Type B pancreatic cell (in vitro differentiated cells): ENCODE results near the gene MELK. TPM values are rescaled to one million over a fixed set of nuclear protein-coding genes. Genes with fewer than 3 reads are reported as not detected.
A peak's percentile ranks its signal among the peaks of the same experiment; 100 is the strongest.
"Not testable (repeated sequence)": the region's sequence is repeated elsewhere in the genome, so short reads cannot be mapped to it uniquely, and the experiment has no call there.

Source experiments
- DNase-seq: peaks from one replicate; pipeline ENCODE4 v3.0.0; 2021; ENCODE audit warnings: mixed read lengths; ENCODE audit not compliant: unreplicated experiment; ENCODE audit errors: extremely low spot score
- H3K27ac Mint-ChIP-seq: 2 replicates; pipeline ENCODE4 v1.8.0; 2021; ENCODE audit warnings: mild to moderate bottlenecking, mixed read lengths
- H3K27me3 Mint-ChIP-seq: 2 replicates; pipeline ENCODE4 v1.8.0; 2021; ENCODE audit warnings: mixed read lengths
- H3K36me3 Mint-ChIP-seq: 2 replicates; pipeline ENCODE4 v1.8.0; 2021; ENCODE audit warnings: mixed read lengths
- H3K4me1 Mint-ChIP-seq: one replicate; pipeline ENCODE4 v1.8.0; 2021; ENCODE audit warnings: mixed read lengths; ENCODE audit not compliant: unreplicated experiment
- H3K4me3 Mint-ChIP-seq: 2 replicates; pipeline ENCODE4 v1.8.0; 2021; ENCODE audit warnings: mild to moderate bottlenecking, mixed read lengths
- H3K9me3 Mint-ChIP-seq: 2 replicates; pipeline ENCODE4 v1.8.0; 2021; ENCODE audit warnings: mixed read lengths
- CTCF ChIP-seq: fragments of 200-600 bp; sonication (generic); conservative IDR thresholded peaks from 2 replicates; pipeline ENCODE4 v1.5.0; 2021; ENCODE audit warnings: antibody characterized with exemption, mild to moderate bottlenecking
- long read RNA-seq: library from polyadenylated mRNA; unstranded; transcript quantifications from one replicate; pipeline ENCODE4 v2.0.0, GENCODE V29; 2020
- total RNA-seq: library from RNA; stranded (reverse); gene quantifications from 2 replicates; pipeline ENCODE4 v1.2.1, GENCODE V29; 2021; ENCODE audit warnings: low replicate concordance

MELK gene
- total RNA-seq, result 19.8 and 35.8 TPM in 2 replicates
- long read RNA-seq, transcript MELK-201 (18 exons, 2,485 nt), result major isoform, 38 of 146 reads
- long read RNA-seq, transcript MELK-210 (17 exons, 2,400 nt), result minor isoform, 11 of 146 reads
- long read RNA-seq, transcript MELK-209 (17 exons, 2,363 nt), result minor isoform, 6 of 146 reads
- long read RNA-seq, partial matches to known transcripts, result 18 of 146 reads
- long read RNA-seq, other reads (novel, unspliced or antisense), result 70 of 146 reads

- Mint-ChIP-seq H3K27ac (peak within 1 kb of the TSS; percentile 94), H3K27me3 (no peaks in the 10 kb centered on the region), H3K4me3 (peak within 1 kb of the TSS; percentile 93), H3K4me1 (peaks cover 17% of the 10 kb centered on the region), H3K9me3 (no peaks in the 10 kb centered on the region), H3K36me3 (peaks cover 5% of the 10 kb centered on the region)
- no peak for TF ChIP-seq CTCF
- DNase-seq, result peak; percentile 91
Observed at GRCh38 chr9:36572515-36573418, at the start of gene MELK. Gene MELK, plus strand, starts transcription at chr9:36572895. Its CDS starts 8,787 bp downstream, at chr9:36581682.

GRCh38 chr9:36530224-36530623, 42.5 kb upstream of the MELK start:
- DNase-seq, result no peak
- peaks cover 4% of the 10 kb centered on the region for H3K4me1 Mint-ChIP-seq
- peaks cover 3% of the 10 kb centered on the region for H3K27me3 Mint-ChIP-seq
- peaks cover 7% of the 10 kb centered on the region for H3K9me3 Mint-ChIP-seq
- no peak overlapping the region for H3K4me3 Mint-ChIP-seq
- no peaks in the 10 kb centered on the region for H3K36me3 Mint-ChIP-seq
- no peak overlapping the region for H3K27ac Mint-ChIP-seq
- no peak for TF ChIP-seq CTCF

GRCh38 chr9:36532353-36532752, 40.3 kb upstream of the MELK start:
- Mint-ChIP-seq H3K4me1 (peaks cover 4% of the 10 kb centered on the region), H3K9me3 (peaks cover 7% of the 10 kb centered on the region), H3K27ac (no peak overlapping the region), H3K36me3 (no peaks in the 10 kb centered on the region), H3K27me3 (peaks cover 3% of the 10 kb centered on the region), H3K4me3 (no peak overlapping the region)
- no peak for TF ChIP-seq CTCF
- no peak for DNase-seq

- H3K36me3 Mint-ChIP-seq, H3K9me3 Mint-ChIP-seq, DNase-seq, H3K4me1 Mint-ChIP-seq, H3K4me3 Mint-ChIP-seq, H3K27ac Mint-ChIP-seq, H3K27me3 Mint-ChIP-seq: not testable (repeated sequence)
Observed at GRCh38 chr9:36533726-36534125, 39.0 kb upstream of the MELK start.

GRCh38 chr9:36535107-36535506, 37.6 kb upstream of the MELK start:
- H3K4me3 Mint-ChIP-seq, result no peak overlapping the region
- H3K27ac Mint-ChIP-seq, result no peak overlapping the region
- H3K27me3 Mint-ChIP-seq, result peaks cover 3% of the 10 kb centered on the region
- peaks cover 4% of the 10 kb centered on the region for H3K4me1 Mint-ChIP-seq
- H3K9me3 Mint-ChIP-seq, result peaks cover 7% of the 10 kb centered on the region
- no peak for DNase-seq
- no peaks in the 10 kb centered on the region for H3K36me3 Mint-ChIP-seq
- no peak for TF ChIP-seq CTCF

- TF ChIP-seq CTCF, result no peak
- Mint-ChIP-seq H3K27ac (no peak overlapping the region), H3K4me3 (no peak overlapping the region), H3K36me3 (no peaks in the 10 kb centered on the region), H3K4me1 (no peaks in the 10 kb centered on the region), H3K9me3 (peaks cover 7% of the 10 kb centered on the region), H3K27me3 (no peaks in the 10 kb centered on the region)
- no peak for DNase-seq
Observed at GRCh38 chr9:36537861-36538260, 34.8 kb upstream of the MELK start.
